Measurements from ENCODE around the gene SMIM24.

SMIM24 gene

DNA sequence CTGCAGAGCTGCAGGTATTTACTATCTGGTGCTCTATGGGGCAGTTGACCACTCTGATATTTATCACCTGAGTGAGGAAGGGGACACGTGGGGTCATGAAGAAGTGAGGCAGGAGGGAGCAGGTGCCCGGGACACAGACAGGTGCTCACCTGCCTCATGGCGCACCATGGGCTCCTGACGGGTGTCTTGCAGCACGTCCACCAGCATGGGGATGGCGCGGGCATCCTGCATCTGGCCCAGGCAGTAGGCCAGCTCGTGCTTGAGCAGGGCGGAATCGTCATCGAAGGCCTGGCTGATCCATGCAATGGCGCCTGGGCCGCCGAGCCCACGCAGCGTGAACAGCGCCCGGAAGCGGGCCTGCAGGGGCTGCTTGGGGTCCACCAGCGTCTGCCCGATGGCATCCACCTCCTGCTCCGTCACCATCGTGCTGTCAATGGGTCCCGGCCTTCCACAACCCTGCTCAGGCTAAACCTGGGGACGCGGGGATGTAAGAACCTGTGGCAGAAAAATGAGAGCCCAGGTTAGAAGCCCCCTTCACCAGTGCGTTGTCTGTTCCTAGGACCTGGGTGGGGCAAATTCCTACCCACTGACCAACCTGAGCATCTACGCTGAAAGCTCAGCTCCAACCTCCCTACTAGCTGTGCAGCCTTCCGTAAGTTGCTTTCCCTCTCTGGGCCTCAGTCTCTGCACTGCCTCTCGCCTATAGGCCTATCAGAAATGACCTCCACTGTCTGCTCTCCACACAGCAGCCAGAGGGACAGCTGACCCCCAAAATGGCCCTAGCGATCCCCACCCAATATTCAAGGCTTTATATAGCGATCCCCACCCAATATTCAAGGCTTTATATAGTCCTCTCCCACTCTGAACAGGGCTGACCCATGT is 16.3 kb upstream of the SMIM24 start:
- DNase-seq: no peak

DNA sequence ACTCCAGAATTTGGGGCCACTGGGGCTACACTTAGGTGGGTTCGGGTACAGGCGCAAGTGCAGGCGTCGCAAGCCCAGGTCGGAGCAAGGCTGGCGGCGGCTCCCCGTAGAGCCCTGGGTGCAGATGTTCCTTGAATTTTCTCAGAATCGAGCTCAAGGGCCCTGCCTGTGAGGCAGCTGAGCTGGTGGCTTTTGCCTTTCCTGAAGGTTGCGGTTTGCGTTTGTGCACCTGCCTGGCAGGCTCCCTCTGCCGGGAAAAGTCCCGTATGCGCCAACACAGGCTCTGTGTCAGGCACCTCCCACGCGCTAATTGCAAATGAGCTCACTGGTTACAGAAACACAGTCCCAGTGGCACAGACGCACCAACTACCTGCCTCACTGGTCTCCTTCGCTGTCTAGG is 14.2 kb upstream of the SMIM24 start:
- peak; percentile 58 for DNase-seq

DNA sequence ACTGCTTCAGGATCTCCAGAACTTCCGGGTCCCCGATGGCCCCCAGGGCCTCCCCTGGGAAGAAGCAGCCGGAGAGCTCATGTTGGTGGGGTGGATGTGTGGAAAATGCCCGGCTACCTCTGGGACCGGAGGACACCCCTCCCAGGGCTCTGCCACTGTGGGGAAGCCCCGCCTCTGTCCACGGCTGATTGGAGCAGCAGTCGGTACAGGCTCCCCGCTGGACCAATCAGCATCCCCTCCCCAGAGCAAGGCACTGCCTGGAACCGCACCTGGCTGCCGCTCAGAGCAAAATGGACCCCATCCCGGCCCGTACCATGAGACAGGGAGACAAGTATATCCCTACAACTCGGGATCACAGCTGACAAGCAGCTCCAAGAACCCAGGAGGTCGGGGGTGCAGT is 13.7 kb upstream of the SMIM24 start:
- peak; percentile 57 for DNase-seq

DNA sequence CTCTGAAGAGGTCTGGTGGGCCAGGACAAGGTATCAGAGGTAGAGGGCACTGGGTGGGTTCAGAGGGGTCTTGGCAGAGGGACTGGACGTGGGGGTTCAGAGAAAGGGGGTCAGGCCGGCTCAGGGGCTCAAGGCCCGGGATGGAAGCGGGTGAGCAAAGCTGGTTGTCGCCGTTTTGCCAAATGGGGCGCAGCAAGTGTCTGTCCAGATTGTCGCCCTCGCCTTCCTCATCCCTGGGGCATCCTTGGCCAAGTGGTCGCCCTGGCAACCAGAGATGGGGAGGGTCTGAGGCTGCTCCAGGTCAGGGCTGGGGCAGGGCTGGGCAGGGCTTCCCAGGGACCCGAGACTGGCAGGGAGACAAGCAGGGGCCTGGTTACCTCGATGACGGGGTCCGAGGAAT is 13.3 kb upstream of the SMIM24 start:
- no peak for DNase-seq

DNA sequence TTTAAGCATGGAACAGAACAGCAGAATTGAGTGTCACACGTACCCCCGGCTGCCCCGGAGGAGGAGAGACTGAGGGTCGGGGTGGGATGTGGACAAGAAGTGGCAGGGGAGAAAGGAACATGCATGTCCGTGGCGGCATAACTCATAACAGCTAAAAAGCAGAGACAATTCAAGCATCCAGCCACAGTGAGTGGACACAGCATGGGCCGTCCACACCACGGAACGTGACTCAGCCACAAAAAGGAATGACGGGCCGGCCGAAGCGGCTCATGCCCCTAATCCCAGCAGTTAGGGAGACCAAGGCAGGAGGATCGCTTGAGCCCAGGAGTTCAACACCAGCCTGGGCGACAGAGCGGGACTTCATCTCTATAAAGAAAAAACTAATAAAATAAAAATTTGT is 12.6 kb upstream of the SMIM24 start:
- DNase-seq: no peak

DNA sequence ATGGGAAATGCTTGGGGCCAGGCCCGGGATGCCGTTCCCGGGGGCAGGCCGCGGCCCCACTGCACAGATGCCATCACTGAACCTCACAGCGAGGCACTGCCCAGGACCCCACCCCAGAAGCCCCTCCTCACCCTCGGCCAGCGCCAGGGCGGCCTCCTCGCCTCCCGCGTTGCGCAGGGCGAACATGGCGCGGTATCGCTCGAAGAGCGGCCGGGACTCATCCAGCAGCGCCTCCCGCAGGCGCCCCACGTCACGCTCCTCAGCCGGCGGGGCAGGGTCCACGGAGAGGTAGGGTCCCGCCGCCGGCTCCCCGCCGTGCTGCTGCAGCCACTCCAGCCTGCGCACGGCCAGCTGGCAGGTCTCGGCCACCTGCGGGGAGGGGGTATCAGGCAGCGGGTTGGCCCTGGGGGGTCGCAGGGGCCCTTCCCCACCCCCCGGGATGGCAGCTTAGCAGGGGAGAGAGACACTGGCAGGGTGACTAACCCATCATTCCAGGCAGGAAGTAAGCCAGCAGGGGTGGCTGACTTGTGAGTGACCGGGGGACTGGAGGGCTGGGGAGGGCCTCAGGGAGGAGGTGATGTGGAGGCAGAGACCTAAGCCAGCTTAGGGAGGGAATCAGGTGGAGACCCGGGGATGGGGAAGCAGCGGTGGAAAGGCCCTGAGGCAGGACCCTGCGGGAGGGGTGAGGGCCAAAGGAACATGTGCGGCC is 12.0 kb upstream of the SMIM24 start:
- DNase-seq: no peak

DNA sequence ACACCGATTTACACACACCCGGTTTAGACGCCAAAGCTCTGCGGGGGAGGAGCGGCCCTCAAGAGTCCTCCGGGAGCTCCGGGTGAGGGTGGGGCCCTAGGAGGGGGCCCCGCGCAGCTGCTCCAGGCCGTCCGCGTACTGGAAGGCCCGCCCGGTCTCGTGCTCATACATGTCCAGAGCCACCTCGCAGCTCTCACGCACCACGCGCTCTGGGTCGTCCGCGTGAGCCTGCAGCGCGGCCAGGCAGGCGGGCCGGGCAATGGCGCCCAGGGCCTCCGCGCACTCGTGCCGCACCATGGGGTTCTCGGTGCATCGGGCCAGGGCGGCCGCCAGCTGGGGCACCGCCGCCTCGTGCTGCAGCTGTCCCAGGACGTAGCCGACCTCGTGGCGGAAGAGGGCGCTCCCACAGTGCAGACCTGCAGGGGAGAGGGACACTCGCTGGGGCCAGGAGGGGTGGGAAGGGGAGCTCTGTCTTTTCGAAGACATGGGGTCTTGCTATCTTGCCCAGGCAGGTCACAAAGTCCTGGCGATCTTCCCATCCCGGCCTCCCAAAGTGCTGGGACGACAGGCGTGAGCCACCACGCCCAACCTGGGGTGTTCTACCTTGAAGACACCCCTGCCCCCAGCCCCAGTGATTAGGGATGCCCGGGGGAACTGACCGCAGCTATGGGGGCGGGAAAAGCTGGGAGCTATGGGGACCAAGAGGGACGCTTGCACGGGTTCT is 11.2 kb upstream of the SMIM24 start:
- no peak for DNase-seq

DNA sequence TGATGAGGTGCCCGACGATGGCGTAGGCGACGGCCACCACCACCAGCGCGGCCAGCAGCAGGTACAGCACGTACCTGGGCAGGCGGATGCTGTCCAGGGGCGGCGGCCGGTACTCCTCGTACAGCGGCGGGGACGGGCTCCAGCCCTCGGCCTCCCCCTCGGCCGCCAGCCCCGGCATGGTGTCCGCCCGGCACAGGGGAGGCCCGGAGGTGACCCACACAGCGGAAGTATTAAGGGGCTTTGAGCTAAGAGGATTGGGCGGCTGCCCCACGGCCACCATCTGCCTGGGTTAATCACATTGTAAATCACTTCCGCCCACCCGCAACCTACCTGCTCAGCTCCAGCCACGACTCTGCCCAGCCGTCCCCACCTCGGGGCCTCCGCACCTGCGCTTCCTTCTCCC is 2.9 kb upstream of the SMIM24 start, which contains the start of gene SMIM44:
SMIM44 (minus strand) TSS at position 216 of the 403 bp plus-strand sequence; CDS start at position 178, 38 bp downstream.
- DNase-seq: no peak

DNA sequence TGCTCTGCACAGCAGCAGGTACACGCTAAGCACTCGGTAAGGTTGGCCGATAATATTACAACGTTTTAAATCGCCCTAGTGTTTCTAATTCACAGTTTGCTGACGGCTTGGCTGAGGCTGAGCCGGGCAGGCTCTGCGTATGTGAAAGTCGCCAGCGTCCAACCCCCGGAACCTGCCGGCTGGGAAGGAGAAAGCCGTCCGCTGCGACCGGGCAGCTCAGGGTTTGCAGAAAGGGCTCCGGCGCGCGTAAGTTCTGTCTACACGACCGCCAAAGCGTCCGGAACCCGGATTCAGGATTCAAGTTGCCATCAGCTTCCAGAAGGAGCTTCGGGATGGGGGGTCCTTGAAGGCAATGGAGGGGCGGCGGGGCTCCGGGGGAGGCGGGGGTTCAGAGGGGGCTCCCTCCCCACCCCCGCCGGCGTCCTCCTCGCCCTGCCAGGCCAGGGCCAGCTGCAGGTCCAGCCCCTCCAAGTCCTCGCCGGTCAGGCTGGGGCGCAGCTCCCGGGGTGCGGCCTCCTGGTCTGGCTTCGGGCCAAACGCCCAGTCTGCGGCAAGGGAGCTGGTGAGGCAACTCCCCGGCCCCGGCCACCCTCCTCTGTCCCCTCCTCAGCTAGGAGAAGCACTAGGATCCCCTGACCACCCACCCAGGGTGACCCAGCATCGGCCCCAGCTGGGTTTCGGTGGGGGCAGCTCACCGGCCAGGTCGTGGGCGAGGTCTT is 2.3 kb upstream of the SMIM24 start:
- no peak for DNase-seq

DNA sequence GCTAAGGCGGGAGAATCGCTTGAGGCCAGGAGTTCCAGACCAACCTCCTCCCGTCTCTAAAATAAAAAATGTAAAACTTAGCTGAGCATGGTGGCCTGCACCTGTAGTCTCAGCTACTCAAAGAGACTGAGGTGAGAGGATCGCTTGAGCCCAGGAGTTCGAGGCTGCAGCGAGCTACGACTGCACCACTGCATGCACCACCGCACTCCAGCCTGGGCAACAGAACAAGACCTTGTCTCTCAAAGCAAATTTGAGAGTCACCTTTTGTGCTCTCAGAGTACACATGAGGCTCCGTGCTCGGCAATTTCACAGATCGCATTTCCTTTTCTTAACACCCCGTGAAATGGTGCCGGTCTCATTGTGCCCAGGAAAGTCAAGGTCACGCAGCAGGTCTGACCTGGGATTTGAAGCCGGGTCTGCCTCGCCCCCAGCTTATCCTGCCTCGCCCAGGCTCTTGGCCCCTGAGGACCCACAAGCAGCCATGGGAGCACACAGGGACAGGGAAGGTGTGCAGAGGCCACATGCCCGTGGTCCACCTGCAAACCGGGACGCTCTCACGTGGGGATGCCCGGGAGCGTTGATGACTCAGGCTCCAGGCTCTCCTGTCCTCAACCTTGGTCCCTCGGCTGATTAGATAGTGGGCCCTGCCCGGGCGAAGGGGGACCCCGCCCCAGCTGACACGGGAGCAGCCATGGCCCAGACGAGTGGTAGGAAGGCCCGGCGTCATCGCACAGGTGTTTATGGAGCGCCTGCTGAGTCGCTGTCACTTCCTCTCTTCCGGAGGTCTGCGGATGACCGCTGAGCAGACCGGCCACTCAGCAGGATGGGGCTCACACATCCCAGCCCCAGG is 1.1 kb upstream of the SMIM24 start:
- no peak for DNase-seq

DNA sequence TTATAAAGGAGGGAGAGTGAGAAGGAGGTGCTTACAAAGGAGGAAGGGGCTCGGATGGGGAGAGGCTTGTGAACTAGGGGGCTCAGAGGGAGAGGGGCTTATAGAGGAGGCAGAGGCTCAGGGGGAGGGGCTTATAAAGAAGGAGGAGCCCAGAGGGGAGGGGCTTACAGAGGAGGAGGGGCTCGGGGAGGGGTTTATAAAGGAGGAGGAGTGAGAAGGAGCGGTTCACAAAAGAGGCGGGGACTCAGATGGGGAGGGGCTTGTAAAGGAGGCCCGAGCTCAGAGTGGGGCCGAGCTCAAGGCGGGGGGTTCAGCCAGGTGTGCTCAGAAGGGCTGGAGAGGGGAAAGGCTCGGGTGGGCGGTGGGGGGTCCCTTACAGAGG is 500 bp downstream of the SMIM24 start:
- DNase-seq: peak; percentile 65

DNA sequence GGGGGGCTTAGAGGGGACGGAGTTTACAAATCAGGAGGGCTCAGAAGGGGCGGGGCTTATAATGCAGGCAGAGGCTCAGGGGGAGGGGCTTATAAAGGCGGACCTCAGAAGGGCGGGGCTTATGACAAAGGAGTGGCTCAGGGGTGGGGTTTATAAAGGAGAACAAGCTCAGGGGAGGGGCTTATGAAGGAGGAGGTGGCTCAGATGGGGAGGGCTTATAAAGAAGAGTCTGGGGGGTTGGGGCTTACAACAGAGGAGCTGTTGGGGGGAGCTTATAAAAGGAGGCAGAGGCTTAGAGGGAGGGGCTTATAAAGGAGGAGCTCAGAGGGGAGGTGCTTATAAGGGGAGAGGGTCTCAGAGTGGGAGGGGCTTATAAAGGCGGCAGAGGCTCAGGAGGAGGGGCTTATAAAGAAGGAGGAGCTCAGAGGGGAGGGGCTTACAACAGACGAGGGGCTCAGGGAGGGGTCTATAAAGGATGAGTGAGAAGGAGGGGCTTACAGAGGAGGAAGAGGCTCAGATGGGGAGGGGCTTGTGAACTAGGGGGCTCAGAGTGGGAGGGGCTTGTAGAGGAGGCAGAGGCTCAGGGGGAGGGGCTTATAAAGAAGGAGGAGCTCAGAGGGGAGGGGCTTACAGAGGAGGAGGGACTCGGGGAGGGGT is 1.0 kb downstream of the SMIM24 start:
- peak; percentile 66 for DNase-seq

DNA sequence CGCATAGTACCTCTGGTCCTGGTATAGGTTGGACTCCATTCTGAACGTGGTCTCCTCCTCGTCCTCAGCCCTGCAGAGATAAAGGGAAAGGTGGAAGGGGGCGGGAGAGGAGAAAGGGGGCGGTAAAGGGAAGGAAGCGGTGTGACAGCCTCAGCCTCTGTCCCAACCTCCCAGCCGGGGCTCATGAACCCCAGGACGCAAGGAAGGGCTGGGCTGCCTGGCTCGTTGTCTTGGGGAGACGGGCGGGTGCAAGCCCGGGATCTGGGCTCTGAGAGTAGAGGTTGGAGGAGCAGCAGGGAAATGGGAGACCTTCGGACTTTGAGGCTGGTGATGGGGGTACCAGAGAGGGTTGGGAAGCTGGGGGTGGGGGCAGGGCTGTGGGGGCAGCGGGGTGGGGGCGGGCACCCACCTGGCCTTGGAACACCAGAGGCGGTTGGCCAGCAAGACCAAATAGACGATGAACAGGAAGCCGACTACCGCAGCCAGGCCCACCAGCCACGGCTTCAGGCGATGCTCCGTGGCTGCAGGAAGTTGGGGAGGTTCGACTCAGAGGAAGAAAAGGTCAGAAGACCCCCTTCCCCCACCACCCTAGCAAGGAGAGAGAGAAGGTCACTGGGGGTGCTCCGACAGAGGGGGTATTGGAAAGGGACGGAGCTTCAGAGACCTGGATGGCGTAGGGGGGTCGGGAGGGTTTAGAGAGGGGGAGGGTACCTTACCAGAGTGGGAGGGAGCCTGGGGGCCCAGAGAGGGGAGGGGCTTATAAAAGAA is 1.7 kb downstream of the SMIM24 start:
- DNase-seq: peak; percentile 33

DNA sequence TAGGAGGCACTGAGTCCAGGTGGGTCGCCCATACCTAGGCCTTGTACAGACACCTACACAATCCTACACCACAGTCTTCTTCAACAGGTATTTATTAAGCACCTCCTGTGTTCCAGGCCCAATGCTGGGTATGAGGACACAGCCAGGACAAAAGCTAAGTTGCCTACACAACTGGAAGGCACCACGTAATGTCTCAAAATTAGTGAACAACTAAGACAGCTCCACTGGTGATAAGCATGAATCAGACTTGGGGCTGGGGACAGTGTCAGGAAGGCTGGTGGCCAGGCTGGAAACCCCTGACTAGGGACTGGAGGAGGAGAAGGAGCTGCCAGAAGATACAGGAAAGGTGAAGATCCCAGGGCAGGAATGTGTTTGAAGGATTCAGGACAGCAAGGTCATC is 2.4 kb downstream of the SMIM24 start:
- DNase-seq: no peak

DNA sequence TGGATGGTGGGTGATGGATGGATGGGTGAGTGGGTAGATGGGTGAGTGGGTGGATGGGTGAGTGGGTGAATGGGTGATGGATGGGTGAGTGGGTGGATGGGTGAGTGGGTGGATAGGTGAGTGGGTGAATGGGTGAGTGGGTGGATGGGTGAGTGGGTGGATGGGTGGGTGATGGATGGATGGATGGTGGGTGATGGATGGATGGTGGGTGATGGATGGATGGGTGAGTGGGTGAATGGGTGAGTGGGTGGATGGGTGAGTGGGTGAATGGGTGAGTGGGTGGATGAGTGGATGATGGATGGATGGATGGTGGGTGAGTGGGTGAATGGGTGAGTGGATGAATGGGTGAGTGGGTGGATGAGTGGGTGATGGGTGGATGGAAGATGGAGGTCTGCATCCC is 2.8 kb downstream of the SMIM24 start:
- DNase-seq: no peak

DNA sequence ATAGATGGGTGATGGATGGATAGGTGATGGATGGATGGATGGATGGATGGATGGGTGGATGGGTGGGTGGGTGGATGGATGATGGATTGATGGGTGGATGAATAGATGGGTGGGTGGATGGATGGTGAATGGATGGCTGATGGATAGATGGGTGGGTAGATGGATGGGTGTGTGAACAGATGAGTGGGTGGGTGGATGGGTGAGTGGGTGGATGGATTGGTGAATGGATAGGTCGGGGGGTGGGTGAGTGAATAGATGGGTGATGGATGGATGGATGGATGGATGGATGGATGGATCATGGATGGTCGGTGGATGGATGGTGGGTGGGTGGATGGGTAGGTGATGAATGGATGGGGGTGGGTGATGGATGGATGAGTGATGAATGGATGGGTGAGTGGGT is 3.5 kb downstream of the SMIM24 start:
- no peak for DNase-seq

DNA sequence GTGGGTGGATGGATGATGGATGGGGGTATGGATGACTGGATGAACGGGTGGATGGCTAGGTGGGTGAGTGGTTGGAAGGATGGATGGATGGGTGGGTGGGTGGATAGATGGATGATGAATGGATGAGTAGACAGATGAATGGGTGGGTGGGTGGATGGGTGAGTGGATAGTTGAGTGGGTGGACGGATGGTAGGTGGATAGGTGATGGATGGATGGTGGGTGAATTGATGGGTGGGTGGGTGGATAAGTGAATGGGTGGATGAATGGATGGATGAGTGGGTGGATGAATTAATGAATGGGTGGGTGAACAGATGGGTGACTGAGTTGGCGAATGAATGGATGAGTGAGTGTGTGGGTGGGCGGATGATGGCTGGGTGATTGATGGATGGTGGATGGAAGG is 4.9 kb downstream of the SMIM24 start:
- no peak for DNase-seq

DNA sequence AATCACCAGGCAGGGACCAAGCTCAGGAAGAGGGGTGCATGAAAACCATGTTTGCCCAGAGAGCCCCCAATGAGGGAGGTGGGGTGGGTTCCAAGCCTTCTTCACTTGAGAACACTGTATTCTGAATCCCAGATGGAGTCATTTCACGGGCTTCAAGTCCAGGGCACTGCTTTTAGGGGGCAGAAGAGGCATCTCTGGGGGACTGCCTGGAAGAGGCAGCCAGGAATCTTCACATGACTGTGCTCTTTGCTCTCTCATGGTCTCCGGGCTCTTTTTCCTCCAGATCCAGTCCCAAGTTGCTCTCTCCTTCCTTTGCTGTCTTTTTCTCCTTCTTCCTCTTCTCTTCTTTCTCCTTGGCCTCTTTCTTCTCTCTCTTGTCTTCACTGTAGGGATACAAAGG is 5.7 kb downstream of the SMIM24 start:
- no peak for DNase-seq

DNA sequence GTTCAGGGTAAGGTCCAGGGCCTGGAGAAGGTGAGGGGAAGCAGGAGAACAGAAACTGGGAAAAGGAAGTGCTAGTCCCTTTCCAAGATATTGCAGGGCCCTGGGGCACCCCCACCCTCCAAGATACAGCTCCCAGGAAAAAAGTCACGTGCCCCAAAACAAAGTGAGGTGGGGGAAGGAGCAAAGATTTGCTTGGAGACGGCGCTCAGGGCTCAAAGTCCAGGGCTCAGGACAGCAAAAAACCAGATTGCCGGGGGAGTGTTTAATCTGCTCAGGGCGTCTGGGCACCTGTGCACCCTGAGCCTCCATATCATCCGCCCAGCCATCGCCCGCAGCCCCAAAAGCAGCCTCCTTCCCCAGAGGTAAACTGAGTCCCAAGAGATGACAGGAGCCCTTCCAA is 6.3 kb downstream of the SMIM24 start:
- DNase-seq: no peak

DNA sequence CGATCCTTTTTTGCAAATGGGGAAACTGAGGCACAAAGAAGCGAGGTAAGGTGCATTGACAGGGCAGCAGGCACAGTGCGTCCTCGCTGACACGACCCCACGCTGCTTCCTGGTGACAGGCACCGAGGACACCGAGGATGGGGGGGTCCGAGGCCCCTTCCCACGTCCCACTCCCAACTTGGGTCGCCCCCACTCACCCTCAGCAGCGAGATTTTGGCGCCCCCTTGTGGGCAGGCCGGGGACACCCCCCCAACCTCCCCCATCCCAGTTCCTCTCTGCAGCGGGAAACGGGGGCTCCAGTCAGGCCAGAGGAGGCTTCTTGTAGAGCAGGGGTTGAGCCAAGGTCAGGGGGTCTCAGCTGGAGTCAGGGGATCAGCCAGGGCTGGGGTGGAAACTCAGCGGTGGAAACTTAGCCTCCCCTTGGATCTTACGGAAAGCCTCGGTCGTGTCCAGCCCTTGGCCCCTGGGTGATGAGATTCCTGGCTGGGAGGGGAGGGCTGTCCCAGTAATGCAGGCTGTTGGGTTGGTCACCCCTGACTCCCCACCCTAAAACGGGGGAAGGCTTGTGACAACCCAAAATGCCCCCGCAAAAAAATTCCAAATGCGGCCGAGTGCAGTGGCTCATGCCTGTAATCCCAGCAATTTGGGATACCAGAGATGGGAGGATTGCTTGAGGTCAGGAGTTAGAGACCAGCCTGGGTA is 8.2 kb downstream of the SMIM24 start:
- peak; percentile 76 for DNase-seq

Measured in stimulated activated CD8-positive, alpha-beta memory T cell treated with anti-CD3 and anti-CD28 coated beads, Interleukin-4, amount 100 ng/mL, for 48 hours (primary cell).